Left forelimb (tissue), 1 donor: Measurements from ENCODE around the gene HRH1.
"Not testable (repeated sequence)": the region's sequence is repeated elsewhere in the genome, so short reads cannot be mapped to it uniquely, and the experiment has no call there.

Experiments
- DNase-seq: peaks from one replicate; pipeline ENCODE4 v3.0.0-alpha.2; 2018; ENCODE audit warnings: low spot score

HRH1 gene

DNA sequence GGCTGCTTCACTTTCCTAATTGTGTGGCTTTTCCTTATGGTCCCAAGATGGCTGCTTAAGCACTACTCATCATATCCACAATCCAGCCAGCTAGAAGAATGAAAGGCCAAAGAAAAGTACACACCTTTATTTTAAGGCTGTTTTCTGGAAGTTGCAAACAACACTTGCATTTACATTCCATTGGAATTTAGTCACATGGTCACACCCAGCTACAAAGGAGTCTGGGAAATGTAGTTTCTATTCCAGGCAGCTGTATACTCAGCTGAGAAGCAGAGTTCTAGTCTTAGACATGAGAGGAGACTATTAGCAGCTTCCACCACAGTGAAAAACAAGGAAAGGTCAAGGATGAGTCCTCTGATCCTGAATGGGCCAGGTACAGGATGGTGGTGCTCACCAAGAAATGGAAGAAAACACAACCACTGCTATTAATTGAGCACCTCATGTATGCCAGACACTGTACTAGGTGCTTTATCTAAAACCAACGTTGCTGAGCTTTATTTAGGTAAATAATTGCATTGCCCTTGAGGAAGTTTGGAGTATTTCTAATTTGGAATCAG, 89.9 kb downstream of the HRH1 start:
- DNase-seq, result no peak

DNA sequence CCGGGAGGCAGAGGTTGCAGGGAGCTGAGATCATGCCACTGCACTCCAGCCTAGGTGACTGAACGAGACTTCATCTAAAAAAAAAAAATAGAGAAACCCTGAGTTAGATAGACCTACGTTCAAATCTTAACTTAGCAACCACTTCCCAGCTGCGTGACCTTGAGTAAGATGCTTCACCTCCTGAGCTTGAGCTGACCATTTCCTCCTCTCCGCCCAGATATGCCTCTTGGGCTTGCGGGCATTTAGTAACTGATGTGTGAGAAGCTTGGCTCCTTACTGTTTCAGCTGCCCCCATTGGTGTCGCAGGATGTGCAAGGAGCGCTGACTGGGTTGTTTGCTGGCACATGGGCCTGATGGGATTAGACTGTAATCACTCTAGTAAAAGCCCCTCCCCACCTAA, 91.0 kb downstream of the HRH1 start:
- DNase-seq, result no peak

DNA sequence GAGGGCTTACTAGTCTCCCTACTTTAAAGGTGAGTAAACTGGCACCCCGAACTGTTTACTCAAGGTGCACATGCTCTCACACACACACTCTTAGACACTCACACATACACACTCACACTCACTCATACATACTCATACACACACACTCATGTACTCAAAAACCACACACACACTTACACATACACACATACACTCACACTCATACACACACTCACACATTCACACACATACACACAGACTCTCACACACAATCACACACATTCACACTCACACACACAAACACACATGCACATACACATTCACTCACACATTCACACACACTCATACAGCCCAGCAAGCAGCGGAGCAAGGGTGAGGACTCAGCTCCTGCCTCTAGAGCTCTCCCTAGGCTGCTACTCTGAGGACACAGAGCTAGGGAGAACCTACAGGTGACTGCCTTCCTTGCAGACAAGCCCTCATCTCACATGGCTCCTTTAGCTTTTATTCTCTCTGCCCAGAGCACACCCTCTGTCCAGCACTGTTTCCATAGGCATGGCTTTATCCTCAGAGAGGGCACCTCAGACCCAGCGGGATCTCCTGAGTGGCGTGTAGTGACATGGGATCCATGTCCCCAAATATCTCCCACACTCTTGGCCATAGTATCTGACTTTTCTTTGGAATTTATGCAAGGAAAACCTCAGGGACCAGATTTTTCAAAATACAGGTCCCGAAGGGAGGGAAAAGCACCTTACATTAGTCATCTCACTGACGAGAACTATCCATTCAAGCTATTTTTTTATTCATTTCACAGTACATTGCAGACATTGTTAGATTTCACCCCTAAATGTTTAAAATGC, 91.8 kb downstream of the HRH1 start:
- no peak for DNase-seq

DNA sequence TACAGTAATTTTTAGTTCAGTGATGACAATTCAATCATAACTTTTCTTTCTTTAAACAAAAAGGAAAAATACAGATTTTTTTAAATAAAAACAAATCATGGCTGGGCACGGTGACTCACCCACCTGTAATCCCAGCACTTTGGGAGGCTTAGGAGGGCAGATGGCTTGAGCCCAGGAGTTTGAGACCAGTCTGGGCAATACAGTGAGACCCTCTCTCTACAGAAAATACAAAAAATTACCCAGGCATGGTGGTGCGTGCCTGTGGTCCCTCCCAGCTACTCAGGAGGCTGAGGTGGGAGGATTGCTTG, 92.3 kb downstream of the HRH1 start:
- DNase-seq, result no peak

DNA sequence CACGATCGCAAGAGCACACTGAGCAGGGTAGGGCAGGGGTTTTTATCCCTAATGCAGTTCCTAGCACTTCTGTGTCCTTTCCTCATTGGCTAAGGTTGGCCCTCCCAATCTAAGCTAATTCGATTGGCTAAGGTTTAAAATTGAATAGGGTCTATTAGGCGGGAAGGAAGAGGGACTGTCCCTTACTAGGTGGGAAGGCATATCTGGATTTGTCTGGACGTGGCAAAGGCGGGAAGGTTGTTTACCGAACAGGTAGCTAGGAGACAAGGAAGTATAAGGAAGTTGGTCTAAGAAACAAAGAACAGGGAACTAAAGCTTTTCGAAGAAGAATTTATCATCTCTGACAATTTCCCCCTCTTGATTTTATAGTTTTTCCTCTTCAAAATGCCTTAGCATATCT, 93.1 kb downstream of the HRH1 start:
- no peak for DNase-seq

DNA sequence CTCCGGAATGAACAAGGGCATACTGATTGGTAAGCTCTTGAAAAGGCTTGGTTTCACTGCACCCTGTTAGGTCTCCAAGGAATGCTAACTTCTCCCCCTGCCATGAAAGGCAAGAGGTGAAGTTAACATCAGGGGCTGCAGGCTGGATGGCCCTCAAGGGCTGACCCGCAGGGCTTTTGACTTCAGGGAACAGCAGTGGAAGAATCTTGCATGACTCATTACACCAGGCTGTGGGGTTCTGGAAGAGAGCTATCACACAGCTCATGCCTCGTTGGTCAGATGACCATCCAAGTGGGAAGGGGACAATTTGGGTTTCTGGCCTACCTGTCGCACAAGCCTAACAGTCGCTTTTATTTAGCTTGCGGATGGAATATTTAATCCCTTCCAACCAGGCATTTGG, 94.3 kb downstream of the HRH1 start:
- DNase-seq, result no peak

DNA sequence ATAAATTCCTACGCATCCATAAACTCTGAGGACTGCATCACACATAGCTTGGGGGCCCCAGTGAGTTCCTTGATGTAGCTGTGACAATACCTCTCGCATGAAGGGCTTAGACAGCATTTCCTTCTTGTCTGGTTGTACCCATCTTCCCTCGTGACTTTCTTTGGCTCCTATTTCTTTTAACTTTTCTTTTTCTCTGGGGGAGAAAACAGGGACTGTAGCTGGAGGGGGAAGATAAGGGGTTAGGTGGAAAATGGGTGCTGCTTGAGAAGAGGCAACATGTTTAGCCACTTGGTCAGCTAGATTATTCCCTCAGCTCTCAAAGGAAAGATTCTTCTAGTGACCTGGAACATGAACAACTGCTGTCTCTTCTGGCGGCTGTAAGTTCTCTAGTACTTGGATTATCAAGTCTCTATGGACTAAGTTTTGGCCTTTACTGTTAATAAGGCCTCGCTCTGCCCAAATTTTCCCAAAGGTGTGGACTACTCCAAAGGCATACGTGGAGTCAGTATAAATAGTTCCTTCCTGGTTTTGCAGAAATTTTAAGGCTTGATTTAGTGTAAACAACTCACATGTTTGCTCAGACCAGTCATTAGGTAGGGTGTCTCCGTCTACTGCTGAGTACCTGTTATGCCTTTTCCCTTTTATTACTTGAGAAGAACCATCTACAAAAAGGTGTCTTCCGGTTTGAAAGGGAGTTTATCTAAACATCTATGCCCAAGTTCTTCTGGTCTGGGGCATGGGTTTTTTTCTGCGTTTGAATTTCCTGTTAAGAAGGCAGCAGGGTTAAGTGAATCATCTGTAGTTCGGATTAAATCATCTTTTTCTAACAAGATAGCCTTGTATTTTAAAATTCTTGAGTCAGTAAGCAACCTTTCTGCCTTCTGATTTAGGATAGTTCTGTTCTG, 96.9 kb downstream of the HRH1 start:
- DNase-seq, result no peak

DNA sequence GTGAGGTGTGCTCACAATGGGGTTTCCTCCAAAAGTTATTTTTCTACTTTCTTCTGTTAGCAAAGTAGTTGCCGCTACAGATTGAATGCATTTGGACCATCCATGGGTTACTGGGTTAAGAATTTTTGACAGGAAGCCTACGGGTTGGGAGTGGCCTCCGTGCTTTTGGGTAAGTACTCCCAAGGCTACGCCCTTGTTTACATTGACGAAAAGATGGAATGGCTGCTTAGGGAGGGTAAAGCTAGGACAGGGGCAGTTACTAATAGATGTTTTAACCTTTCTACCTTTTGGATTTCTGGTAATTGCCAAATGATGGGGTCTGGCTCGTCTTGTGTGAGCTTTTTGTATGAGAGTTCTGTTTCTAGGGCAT, 97.5 kb downstream of the HRH1 start:
- DNase-seq, result no peak

DNA sequence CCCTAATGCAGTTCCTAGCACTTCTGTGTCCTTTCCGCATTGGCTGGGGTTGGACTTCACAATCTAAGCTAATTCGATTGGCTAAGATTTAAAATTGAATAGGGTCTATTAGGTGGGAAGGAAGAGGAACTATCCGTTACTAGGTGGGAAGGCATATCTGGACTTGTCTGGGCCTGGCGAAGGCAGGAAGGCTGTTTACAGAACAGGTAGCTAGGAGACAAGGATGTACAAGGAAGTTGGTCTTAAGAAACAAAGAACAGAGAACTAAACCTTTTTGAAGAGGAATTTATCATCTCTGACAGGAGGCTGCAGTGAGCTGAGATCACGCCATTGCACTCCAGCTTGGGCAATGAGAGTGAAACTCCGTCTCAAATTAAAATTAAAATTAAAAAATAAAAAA, 100.6 kb downstream of the HRH1 start:
- no peak for DNase-seq

DNA sequence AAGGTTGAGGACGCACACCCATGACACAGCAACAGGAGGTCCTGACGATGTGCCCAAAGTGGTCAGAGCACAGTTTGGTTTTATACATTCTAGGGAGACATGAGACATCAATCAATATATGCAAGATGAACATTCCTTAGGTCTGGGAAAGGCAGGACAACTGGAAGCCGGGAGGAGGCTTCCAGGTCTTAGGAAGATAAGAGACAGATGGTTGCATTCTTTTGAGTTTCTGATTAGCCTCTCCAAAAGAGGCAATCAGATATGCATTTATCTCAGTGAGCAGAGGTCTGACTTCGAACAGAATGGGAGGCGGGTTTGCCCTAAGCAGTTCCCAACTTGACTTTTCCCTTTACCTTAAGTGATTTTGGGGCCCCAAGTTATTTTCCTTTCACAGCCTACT, 101.2 kb downstream of the HRH1 start:
- not testable (repeated sequence) for DNase-seq

DNA sequence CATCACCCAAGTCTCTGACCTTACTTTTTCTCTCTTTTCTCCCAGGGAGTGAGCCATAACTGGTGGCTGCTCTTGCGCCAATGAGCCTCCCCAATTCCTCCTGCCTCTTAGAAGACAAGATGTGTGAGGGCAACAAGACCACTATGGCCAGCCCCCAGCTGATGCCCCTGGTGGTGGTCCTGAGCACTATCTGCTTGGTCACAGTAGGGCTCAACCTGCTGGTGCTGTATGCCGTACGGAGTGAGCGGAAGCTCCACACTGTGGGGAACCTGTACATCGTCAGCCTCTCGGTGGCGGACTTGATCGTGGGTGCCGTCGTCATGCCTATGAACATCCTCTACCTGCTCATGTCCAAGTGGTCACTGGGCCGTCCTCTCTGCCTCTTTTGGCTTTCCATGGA, 104.7 kb downstream of the HRH1 start:
- no peak for DNase-seq

DNA sequence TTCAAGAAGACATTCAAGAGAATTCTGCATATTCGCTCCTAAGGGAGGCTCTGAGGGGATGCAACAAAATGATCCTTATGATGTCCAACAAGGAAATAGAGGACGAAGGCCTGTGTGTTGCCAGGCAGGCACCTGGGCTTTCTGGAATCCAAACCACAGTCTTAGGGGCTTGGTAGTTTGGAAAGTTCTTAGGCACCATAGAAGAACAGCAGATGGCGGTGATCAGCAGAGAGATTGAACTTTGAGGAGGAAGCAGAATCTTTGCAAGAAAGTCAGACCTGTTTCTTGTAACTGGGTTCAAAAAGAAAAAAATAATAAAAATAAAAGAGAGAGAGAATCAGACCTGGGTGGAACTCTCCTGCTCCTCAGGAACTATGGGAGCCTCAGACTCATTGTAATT, 106.2 kb downstream of the HRH1 start:
- no peak for DNase-seq

DNA sequence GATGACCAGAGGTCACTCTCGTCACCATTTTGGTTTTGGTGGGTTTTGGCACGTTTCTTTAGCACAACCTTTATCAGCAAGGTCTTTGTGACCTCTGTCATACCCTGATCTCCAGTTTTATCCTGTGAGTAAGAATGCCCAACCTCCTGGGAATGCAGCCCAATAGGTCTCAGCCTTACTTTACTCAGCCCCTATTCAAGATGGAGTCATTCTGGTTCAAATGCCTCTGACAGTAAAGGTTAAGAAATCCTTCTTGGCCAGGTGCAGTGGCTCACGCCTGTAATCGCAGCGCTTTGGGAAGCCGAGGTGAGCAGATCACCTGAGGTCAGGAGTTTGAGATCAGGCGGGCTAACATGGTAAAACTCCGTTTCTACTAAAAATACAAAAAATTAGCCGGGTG, 114.7 kb downstream of the HRH1 start:
- DNase-seq, result no peak

DNA sequence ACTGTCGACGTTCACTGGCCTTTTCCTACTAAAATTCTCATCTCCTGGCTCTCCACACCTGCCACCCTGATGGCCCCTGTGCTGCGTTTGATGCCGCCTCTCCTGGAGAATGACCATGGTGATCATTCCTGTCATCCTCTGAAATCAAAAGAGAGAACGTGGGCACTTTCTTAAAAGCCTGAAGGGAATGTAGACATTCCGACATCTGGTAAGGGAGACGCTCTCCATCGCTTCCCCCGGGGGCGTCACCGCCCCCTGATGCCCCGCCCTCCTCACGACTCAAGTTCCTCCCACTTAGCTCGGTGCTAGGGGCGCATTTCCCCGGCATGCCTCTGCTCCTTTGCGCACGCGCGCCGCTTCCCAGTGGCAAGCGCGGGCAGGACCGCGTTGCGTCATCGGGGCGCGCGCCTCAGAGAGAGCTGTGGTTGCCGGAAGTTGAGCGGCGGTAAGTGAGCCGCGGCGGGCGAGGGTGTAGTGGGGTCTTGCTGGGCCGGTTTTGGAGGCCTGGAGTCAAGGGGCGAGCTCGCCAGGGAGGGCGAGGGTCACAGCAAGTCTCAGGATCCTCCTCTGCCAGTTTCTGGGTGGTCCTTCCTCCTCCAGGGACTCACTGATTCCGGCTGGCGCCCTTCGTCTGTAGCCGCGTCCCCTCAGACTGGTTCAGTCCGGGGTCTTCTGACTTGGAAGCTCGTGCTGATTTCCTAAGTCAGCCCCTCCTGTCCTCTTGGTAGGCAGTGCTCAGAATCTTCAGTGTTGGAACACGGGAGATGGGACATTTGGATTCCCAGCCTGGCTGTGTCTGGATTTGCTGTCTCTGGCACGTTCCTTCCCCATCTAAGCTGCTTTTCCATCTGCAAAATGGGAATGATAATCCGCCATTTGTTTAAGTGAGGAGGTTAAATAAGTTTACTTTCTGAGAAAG, 118.0 kb downstream of the HRH1 start, which contains the start of gene ATG7:
ATG7 (plus strand) TSS at position 412 of the 919 bp plus-strand sequence. CDS start 26,299 bp downstream, outside the sequence.
- peak; percentile 96 for DNase-seq

DNA sequence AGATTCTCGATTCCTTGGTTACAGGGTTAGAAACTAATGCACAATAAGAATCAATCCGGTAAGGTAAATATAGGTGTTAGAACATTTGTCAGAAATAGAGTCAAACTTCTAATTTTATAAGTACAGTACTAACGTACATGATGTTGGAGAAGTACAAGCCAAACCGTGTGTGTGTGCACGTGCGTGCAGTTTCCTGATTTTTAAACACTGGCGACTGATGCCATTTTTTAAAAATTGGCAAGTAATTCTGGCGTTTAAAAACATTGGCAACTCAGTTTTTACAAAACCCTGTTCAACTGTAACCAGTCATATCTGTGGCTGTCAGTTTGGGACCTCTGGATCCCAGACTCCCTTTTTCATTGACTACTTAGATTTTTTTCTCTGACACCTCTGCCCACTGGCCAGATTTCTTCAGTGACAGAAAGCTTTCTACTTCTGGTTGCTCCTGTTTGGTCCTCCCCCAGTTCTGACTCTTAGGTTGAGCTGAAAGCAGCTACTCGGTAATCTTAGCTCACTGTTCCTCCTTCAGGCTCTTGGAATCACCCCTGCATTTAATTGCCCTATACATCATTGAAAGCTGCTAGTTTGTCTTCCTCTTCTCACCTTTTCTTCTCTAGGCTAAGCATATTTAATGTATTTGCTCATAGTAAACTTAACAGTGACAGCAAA, 118.7 kb downstream of the HRH1 start:
- DNase-seq, result no peak

DNA sequence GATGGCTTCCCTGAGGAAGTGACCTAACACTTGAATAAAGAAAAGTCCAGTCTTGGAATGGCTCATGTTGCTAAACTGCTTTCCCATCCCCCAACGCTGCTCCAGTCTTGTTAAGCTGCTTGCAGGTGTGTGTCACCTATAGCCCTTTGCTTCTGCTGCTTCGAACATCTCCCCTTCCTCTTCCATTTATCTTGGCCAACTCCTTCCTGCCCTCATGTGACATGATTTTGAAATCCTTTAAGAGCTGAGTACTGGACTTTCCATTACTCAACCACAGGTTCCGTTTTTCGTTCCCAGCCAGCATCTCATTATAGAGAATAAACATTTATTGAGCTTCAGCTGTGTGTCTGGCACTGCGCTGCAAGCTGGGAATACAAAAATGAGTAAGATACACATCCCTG, 119.6 kb downstream of the HRH1 start:
- DNase-seq, result no peak

DNA sequence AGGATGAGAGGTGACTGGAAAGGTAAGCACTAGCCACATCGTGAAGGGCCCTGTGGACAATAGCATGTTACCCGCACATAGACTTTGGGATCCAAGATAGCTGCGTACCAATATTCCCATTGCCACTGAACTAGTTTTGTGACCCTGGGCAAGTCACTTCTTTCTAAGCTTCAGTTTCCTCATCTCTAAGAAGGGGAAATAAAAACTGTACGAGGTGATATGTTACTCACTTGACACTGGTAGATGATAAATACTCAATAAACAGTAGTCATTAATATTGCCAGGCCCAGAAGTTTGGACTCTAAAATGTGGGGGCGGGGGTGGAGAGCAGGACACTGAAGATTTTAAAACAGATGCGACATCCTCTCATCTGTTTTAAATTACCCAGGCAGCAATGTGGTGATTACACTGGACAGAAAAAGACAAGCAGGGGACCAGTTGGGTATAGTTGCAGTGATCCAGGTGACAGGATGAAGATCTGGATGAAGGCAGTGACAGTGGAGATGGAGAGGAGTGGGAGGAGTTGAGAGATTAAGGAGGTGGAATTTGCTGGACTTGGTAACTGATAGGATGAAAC, 120.4 kb downstream of the HRH1 start:
- DNase-seq, result no peak

DNA sequence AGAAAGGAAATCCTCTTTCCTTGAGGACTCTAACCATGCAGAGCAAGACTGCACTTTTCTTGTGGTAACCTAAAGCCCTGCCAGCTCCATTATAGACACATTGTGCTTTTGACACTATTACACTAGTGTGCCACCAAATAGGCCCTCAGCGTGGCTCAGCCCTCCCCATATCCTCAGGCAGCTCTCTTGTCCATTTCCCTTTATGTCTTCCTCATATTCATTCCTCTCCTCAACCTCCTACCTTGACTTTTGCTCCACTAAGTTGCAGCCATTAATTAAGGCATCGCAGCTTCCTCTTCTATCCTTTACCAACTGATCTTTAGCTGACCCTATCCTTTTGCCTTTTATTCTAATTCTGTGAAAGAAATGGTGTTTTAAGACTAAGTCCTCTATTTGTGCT, 121.6 kb downstream of the HRH1 start:
- DNase-seq, result no peak

DNA sequence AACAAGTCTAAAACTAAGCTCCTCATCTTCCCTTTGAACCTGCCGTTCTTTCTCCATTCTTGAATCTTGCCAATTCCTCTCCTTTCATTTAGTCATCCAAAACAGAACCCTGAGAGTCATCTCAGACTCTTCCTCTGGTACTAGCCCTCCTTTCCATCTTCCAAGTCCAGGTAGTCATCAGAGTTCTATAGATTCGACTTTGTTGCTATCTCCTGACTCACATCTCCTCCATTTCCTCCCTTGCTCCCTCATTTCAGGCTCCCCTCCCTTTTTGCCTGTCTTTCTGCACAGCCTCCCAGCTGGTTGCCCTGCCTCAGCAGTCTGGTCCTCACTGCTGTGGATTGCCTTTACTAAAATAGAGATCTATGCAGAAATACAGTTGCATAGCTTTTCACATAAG, 122.6 kb downstream of the HRH1 start:
- DNase-seq, result no peak

DNA sequence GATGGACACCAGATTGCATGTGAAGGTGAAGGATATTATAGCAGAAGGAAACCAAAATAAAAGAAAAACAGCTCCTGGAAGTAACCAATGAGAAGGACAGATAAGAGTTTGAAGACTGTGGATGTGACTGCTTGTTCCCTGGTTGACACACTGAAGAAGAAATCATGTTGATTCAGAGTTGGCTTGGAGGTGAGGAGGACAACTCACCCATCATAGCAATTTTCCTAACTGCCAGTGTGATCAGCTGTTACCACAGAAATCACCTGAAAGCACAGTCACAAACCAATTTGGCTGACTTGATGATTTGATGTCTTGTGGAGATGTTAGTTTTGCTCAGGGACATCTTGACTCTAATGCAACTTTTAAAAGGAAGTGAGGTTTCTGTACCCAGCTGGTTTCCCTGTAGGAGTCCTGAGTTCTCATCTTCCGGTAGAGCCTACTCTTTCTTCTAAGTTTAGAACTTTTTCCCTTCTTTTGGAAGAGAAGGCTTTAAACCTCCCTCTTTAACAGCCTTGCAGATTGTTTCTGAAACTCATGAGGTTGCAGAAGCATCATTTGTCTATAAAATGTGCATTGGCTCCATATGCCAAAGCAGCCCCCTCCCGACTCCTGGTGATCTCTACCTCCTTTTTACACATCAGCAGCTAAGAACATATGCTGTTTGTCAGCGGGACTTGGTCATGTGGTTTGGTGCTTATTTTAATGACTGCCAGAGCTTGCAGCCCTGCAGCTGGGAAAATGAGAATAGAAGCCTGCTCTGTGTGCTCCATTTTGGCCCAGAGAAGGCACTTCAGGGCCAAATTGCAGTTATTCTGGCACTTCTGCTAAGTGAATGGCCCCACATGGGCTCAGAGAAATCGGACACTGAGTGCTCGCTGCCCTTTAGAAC, 128.2 kb downstream of the HRH1 start:
- peak; percentile 75 for DNase-seq
